ENCODE data around the gene GNG2. TPM values are rescaled to one million over a fixed set of nuclear protein-coding genes. Genes with fewer than 3 reads are reported as not detected.
A peak's percentile ranks its signal among the peaks of the same experiment; 100 is the strongest.

The GNG2 gene
- total and polyA plus RNA-seq, 2 experiments from 2014 or later: 3.3 to 4.5 TPM

GRCh38 chr14:51999084-51999483 lies 138.7 kb downstream of the GNG2 start:
- Histone ChIP-seq H3K27me3 (no peaks in the 10 kb centered on the region), H3K36me3 (peaks cover 65% of the 10 kb centered on the region), H3K27ac (peak overlapping the region; percentile 94), H3K4me1 (ENCODE audit: low read depth) (peaks cover 24% of the 10 kb centered on the region), H3K9me3 (ENCODE audit: low read depth) (no peaks in the 10 kb centered on the region), H3K4me3 (no peak overlapping the region)
- no peak for TF ChIP-seq CTCF (IDR thresholded peaks at IDR 0.05; ENCODE audit: low read depth, low read length)
- DNase-seq (ENCODE audit: low read depth in 1 of 2, low spot score in 1 of 2): no peak

- Histone ChIP-seq H3K4me3 (no peak overlapping the region), H3K9me3 (ENCODE audit: low read depth) (no peaks in the 10 kb centered on the region), H3K4me1 (ENCODE audit: low read depth) (peaks cover 19% of the 10 kb centered on the region), H3K27me3 (no peaks in the 10 kb centered on the region), H3K27ac (peak overlapping the region; percentile 94), H3K36me3 (peaks cover 76% of the 10 kb centered on the region)
- no peak for TF ChIP-seq CTCF (IDR thresholded peaks at IDR 0.05; ENCODE audit: low read depth, low read length)
- DNase-seq (ENCODE audit: low read depth in 1 of 2, low spot score in 1 of 2): no peak
These were observed 139.7 kb downstream of the GNG2 start for GRCh38 chr14:52000019-52000582.

DNA sequence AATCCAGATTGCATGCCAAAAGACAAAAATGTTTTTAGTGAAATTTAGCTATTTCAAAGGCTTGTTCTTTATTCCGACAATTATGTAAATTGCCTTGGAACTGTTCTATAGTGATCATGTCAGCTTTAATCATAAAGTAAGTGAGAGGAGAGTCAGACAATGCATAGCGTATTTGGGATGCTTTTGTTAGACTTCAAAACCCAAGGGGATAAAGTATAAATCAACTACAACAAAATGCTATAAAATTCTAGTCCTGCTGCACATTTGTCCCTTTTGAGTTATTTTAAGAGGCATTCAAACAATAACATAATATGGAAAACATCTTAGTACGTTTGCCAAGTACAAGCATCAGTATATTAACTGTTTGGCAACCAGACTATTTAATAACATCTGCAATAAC lies 140.3 kb downstream of the GNG2 start:
- Histone ChIP-seq H3K27me3 (no peaks in the 10 kb centered on the region), H3K4me3 (no peak overlapping the region), H3K36me3 (peaks cover 78% of the 10 kb centered on the region), H3K27ac (peak overlapping the region; percentile 94), H3K9me3 (ENCODE audit: low read depth) (no peaks in the 10 kb centered on the region), H3K4me1 (ENCODE audit: low read depth) (peaks cover 16% of the 10 kb centered on the region)
- no peak for DNase-seq (ENCODE audit: low read depth in 1 of 2, low spot score in 1 of 2)
- no peak for TF ChIP-seq CTCF (IDR thresholded peaks at IDR 0.05; ENCODE audit: low read depth, low read length)

DNA sequence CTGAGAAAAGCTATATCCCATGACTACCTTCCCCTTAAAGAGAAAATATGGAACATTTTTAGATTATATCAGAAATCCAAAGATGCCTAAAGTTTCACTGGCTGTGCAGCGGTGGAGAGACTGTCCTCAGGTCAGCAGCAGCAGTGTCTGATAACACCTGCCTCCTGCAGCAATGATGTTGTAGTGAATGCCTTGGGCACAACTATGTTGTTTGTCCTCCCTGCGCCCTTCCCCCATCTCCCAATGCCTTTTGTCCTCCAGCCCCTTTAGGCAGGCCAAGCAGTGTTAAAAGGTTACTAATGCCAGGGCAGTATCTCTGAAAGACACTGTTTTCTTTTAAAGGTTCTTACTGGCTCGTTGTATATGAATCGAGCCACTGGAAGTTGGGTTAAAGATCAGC lies 142.1 kb downstream of the GNG2 start:
- no peak for TF ChIP-seq CTCF (IDR thresholded peaks at IDR 0.05; ENCODE audit: low read depth, low read length)
- peaks cover 26% of the 10 kb centered on the region for H3K4me1 ChIP-seq (ENCODE audit: low read depth)
- no peaks in the 10 kb centered on the region for H3K27me3 ChIP-seq
- no peak for DNase-seq (ENCODE audit: low read depth in 1 of 2, low spot score in 1 of 2)
- no peaks in the 10 kb centered on the region for H3K9me3 ChIP-seq (ENCODE audit: low read depth)
- peak overlapping the region; percentile 94 for H3K27ac ChIP-seq
- no peak overlapping the region for H3K4me3 ChIP-seq
- peaks cover 92% of the 10 kb centered on the region for H3K36me3 ChIP-seq

- Histone ChIP-seq H3K9me3 (ENCODE audit: low read depth) (no peaks in the 10 kb centered on the region), H3K27ac (peak overlapping the region; percentile 94), H3K36me3 (peaks cover 92% of the 10 kb centered on the region), H3K4me3 (no peak overlapping the region), H3K4me1 (ENCODE audit: low read depth) (peaks cover 26% of the 10 kb centered on the region), H3K27me3 (no peaks in the 10 kb centered on the region)
- no peak for TF ChIP-seq CTCF (IDR thresholded peaks at IDR 0.05; ENCODE audit: low read depth, low read length)
- DNase-seq (ENCODE audit: low read depth in 1 of 2, low spot score in 1 of 2): peak in 1 of 2 donors; percentile 88
These were observed 142.9 kb downstream of the GNG2 start for GRCh38 chr14:52003324-52003723.
